ENCODE measurements around the gene FAM168A. TPM values are rescaled to one million over a fixed set of nuclear protein-coding genes. Genes with fewer than 3 reads are reported as not detected.
A peak's percentile ranks its signal among the peaks of the same experiment; 100 is the strongest.

FAM168A gene
- total and polyA plus RNA-seq, 2 of the 8 experiments (the other 6 are each of a cell fraction or from before 2014, with no cell fraction given): 17.1 to 21.6 TPM

GRCh38 chr11:73384125-73384441, 213.8 kb downstream of the FAM168A start:
- FAIRE-seq (no peak), DNase-seq (ENCODE audit: low read depth in 1 of 2, low spot score in 2 of 2) (no peak)
- Histone ChIP-seq H3K9ac (replicated peaks in 1 of 4; ENCODE audit: extremely low read depth in 1 of 4, low read depth in 3 of 4, low read length in 3 of 4) (no peak overlapping the region), H4K91ac (replicated peaks; ENCODE audit: insufficient read length, low read length) (no peak overlapping the region), H3K23ac (ENCODE audit: insufficient read length) (no peak overlapping the region), H2BK15ac (ENCODE audit: low read length) (no peak overlapping the region), H3K14ac (ENCODE audit: insufficient read length) (no peak overlapping the region), H4K20me1 (replicated peaks in 1 of 2; ENCODE audit: control insufficient read depth in 1 of 2, insufficient read depth in 2 of 2, low read length in 2 of 2) (peaks cover 6 to 8% of the 10 kb centered on the region in 2 experiments), H2BK20ac (ENCODE audit: low read length) (no peak overlapping the region), H3K9me3 (ENCODE audit: insufficient read depth in 2 of 2, low read depth in 1 of 2, low read length in 1 of 2) (no peaks in the 10 kb centered on the region), H3K23me2 (ENCODE audit: low read depth, low read length) (no peaks in the 10 kb centered on the region), H4K8ac (ENCODE audit: extremely low read depth, insufficient read depth, low read length) (no peak overlapping the region), H3K27ac (ENCODE audit: low read depth, low read length) (no peak overlapping the region), H3K4me2 (ENCODE audit: insufficient read depth in 1 of 2, low read depth in 2 of 2, low read length in 2 of 2) (no peak overlapping the region), H3K18ac (ENCODE audit: extremely low read depth, low read length) (no peak overlapping the region), H2AK5ac (ENCODE audit: low read depth, low read length) (peak overlapping the region; percentile 39; the same call in 1 of the 2 replicates), H2AFZ (ENCODE audit: low read length) (no peak overlapping the region), H2BK12ac (ENCODE audit: low read depth, low read length) (no peak overlapping the region), H3K36me3 (ENCODE audit: control insufficient read depth in 2 of 4, insufficient read depth in 4 of 4, low read length in 3 of 4) (no peaks in the 10 kb centered on the region), H4K5ac (ENCODE audit: insufficient read length, low read depth, low read length) (no peak overlapping the region), H3K56ac (replicated peaks; ENCODE audit: insufficient read length, low read depth, low read length) (no peak overlapping the region), H3K4ac (replicated peaks; ENCODE audit: insufficient read length, low read depth, low read length) (no peak overlapping the region), H3K4me3 (ENCODE audit: extremely low read depth in 1 of 4, insufficient read depth in 2 of 4, low read depth in 3 of 4, low read length in 4 of 4) (no peak overlapping the region), H3K79me2 (ENCODE audit: control insufficient read depth in 1 of 2, insufficient read depth in 2 of 2, low read length in 2 of 2) (peaks cover 0 to 3% of the 10 kb centered on the region in 2 experiments; a peak in 1 of 4 replicates), H2BK120ac (replicated peaks; ENCODE audit: low read depth, low read length) (no peak overlapping the region), H2BK5ac (ENCODE audit: low read depth, low read length) (peak overlapping the region; percentile 12; the same call in 1 of the 2 replicates), H3K4me1 (replicated peaks in 1 of 4; ENCODE audit: control insufficient read depth in 3 of 4, insufficient read depth in 4 of 4, low read length in 3 of 4) (peaks cover 0 to 11% (median 0%) of the 10 kb centered on the region in 4 experiments; a peak in 1 of 7 replicates), H3K79me1 (ENCODE audit: low read depth, low read length) (peaks cover 7% of the 10 kb centered on the region; the same call in 1 of the 2 replicates), H3K27me3 (replicated peaks in 1 of 4; ENCODE audit: control insufficient read depth in 3 of 4, extremely low read depth in 1 of 4, insufficient read depth in 3 of 4, low read length in 3 of 4) (0 out of 7 replicates have a peak, but pooled peaks cover 0 to 2% (median 0%) of the 10 kb centered on the region in 4 experiments)
- whole genome bisulfite sequencing, 2 experiments (ENCODE audit: extremely low coverage in 1 of 2, insufficient coverage in 1 of 2, insufficient read length in 1 of 2, insufficient replicate concordance in 2 of 2, low coverage in 1 of 2, low lambda C conversion rate in 2 of 2, missing lambda C conversion rate in 1 of 2): 93% methylated on average over 7 of the region's 7 CpGs; no CpG with 5 or more reads in 1 of the 2 experiments
- POLR2A ChIA-PET (ENCODE audit: partially characterized antibody): interaction anchor here (1.2 to 1.6 kb wide), 2 partner anchors 9 to 12 kb away, joined by 4 to 5 read pairs; no protein-coding TSS in a partner anchor
- CTCF ChIA-PET (ENCODE audit: partially characterized antibody): interaction anchor here (1.5 to 59.1 kb wide), 7 partner anchors 9 to 278 kb away, joined by 4 to 1456 read pairs (median 12); no protein-coding TSS in a partner anchor
- no peak for TF ChIP-seq KDM5A (IDR thresholded peaks at IDR 0.05; ENCODE audit: low read length)
- no peak for TF ChIP-seq PHF8 (conservative IDR thresholded peaks at IDR 0.05; ENCODE audit: low read depth, low read length)
- TF ChIP-seq CREB1 (IDR thresholded peaks at IDR 0.05): no peak
- TF ChIP-seq SP1 (IDR thresholded peaks at IDR 0.05; ENCODE audit: low read depth, low read length): no peak
- no peak for TF ChIP-seq RAD21 (IDR thresholded peaks at IDR 0.05 in 1 of 2, conservative IDR thresholded peaks at IDR 0.05 in 1 of 2; ENCODE audit: low read depth in 2 of 2, low read length in 2 of 2)
- TF ChIP-seq TCF12 (IDR thresholded peaks at IDR 0.05; ENCODE audit: low read depth, low read length): no peak
- TF ChIP-seq BACH1 (IDR thresholded peaks at IDR 0.05; ENCODE audit: low read length): no peak
- no peak for TF ChIP-seq SIN3A (conservative IDR thresholded peaks at IDR 0.05 in 1 of 2, IDR thresholded peaks at IDR 0.05 in 1 of 2; ENCODE audit: low read depth in 1 of 2, low read length in 2 of 2)
- no peak for TF ChIP-seq ATF2 (IDR thresholded peaks at IDR 0.05; ENCODE audit: low read length)
- TF ChIP-seq, protein P1, sequence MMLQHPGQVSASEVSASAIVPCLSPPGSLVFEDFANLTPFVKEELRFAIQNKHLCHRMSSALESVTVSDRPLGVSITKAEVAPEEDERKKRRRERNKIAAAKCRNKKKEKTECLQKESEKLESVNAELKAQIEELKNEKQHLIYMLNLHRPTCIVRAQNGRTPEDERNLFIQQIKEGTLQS (IDR thresholded peaks at IDR 0.05; ENCODE audit: insufficient read depth, low read depth, low read length): no peak
- no peak for TF ChIP-seq KDM1A (IDR thresholded peaks at IDR 0.05; ENCODE audit: borderline replicate concordance, low read length)

Measured in H1 (cell line).